ENCODE measurements around the gene PLEKHN1. TPM values are rescaled to one million over a fixed set of nuclear protein-coding genes. Genes with fewer than 3 reads are reported as not detected.

Gene PLEKHN1
- total RNA-seq, 4 donors from 2014 or later, result 36.1 to 69.0 (median 48.4) TPM

- WGBS, result no CpG with 5 or more reads among the region's 42 CpGs
- TF ChIP-seq POLR2A (IDR thresholded peaks at IDR 0.05) (no peak), EP300 (IDR thresholded peaks at IDR 0.05) (no peak), POLR2AphosphoS5 (IDR thresholded peaks at IDR 0.05) (no peak), CTCF (IDR thresholded peaks at IDR 0.05) (no peak)
- Histone ChIP-seq H3K9me3 (no peaks in the 10 kb centered on the region), H3K27ac (no peak overlapping the region), H3K36me3 (no peaks in the 10 kb centered on the region), H3K4me1 (peaks cover 43% of the 10 kb centered on the region), H3K4me3 (no peak overlapping the region), H3K27me3 (peaks cover 68% of the 10 kb centered on the region)
- DNase-seq (ENCODE audit: low spot score in 2 of 2), result no peak
These were observed 4.9 kb downstream of the PLEKHN1 start for GRCh38 chr1:970973-971730.

DNA sequence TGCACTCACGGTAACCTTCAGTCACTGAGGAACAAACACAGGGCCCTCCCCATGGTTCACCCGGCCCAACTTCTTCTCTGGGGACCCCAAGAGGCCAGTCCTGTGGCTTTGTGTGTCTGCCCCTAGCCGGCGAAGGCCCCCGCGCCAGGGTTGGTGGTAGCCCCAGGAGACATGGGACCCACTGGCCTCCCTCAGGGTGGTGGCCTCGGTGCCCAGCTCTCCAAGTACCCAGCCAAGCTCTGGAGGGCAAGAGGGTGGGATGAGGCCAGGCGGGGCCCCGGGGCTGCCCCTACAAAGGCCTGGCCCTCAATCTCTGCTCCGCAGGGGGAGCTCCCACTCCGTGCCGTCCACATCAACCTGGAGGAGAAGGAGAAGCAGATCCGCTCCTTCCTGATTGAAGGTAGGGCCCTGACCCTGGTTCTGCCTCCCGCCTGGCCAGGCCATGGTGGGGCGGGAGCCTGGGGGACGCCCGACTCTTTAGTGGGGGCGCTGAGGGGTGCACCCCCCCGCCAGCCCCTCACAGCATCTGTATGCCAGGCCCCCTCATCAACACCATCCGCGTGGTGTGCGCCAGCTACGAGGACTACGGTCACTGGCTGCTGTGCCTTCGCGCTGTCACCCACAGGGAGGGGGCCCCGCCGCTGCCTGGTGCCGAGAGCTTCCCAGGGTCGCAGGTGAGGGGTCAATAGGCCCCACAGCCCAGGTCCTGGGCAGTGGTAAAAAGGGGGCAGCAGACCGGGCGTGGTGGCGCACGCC is 5.6 kb downstream of the PLEKHN1 start:
- Histone ChIP-seq H3K4me1 (peaks cover 39% of the 10 kb centered on the region), H3K27me3 (peaks cover 71% of the 10 kb centered on the region), H3K4me3 (no peak overlapping the region), H3K9me3 (no peaks in the 10 kb centered on the region), H3K36me3 (no peaks in the 10 kb centered on the region), H3K27ac (no peak overlapping the region)
- WGBS, result 87% methylated on average over 29 of the region's 34 CpGs
- no peak for DNase-seq (ENCODE audit: low spot score in 2 of 2)
- no peak for TF ChIP-seq POLR2AphosphoS5 (IDR thresholded peaks at IDR 0.05)
- TF ChIP-seq EP300 (IDR thresholded peaks at IDR 0.05), result no peak
- no peak for TF ChIP-seq CTCF (IDR thresholded peaks at IDR 0.05)
- TF ChIP-seq POLR2A (IDR thresholded peaks at IDR 0.05), result no peak

DNA sequence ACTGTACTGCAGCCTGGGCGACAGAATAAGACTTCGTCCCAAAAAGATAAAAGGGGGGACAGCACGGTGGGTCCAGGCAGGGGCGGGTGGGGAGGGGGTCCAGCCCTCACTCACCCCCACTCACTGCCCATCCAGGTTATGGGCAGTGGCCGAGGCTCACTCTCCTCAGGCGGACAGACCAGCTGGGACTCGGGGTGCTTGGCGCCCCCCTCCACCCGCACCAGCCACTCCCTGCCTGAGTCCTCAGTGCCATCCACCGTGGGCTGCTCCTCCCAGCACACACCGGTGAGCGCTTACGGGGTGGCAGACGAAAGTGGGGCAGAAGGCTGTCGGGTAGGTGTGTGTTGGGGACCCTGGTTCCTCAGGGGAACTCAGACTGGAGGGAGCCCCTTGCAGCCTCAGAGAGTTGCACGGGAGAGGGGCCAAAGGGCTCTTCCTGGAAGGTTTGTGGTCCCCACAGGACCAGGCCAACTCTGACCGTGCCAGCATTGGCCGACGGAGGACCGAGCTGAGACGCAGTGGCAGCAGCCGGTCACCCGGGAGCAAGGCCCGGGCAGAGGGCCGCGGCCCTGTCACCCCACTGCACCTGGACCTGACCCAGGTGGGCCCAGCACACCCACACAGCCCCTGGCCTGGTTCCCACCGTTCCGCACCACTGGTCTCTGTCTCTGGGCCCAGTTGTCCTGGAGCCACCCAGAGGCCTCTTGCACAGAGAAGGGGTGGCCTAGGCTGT is 6.6 kb downstream of the PLEKHN1 start:
- Histone ChIP-seq H3K27me3 (peaks cover 65% of the 10 kb centered on the region), H3K4me3 (no peak overlapping the region), H3K36me3 (no peaks in the 10 kb centered on the region), H3K27ac (no peak overlapping the region), H3K4me1 (peaks cover 29% of the 10 kb centered on the region), H3K9me3 (no peaks in the 10 kb centered on the region)
- WGBS, result 73% methylated on average over 8 of the region's 28 CpGs
- no peak for DNase-seq (ENCODE audit: low spot score in 2 of 2)
- TF ChIP-seq EP300 (IDR thresholded peaks at IDR 0.05) (no peak), POLR2A (IDR thresholded peaks at IDR 0.05) (no peak), CTCF (IDR thresholded peaks at IDR 0.05) (no peak), POLR2AphosphoS5 (IDR thresholded peaks at IDR 0.05) (no peak)

- TF ChIP-seq CTCF (IDR thresholded peaks at IDR 0.05), result no peak
- no peak for TF ChIP-seq POLR2A (IDR thresholded peaks at IDR 0.05)
- TF ChIP-seq EP300 (IDR thresholded peaks at IDR 0.05), result no peak
- TF ChIP-seq POLR2AphosphoS5 (IDR thresholded peaks at IDR 0.05), result no peak
- Histone ChIP-seq H3K27ac (no peak overlapping the region), H3K36me3 (no peaks in the 10 kb centered on the region), H3K4me1 (peaks cover 25% of the 10 kb centered on the region), H3K27me3 (peaks cover 68% of the 10 kb centered on the region), H3K4me3 (no peak overlapping the region), H3K9me3 (no peaks in the 10 kb centered on the region)
- WGBS, result 77% methylated on average over 7 of the region's 28 CpGs
- no peak for DNase-seq (ENCODE audit: low spot score in 2 of 2)
These were observed 7.4 kb downstream of the PLEKHN1 start for GRCh38 chr1:973459-974292.
